GM13977 (cell line): Measurements from ENCODE around the gene CFAP54.

Experiments
- DNase-seq: peaks from one replicate; pipeline ENCODE4 v3.0.0; 2012; ENCODE audit warnings: low spot score
- CTCF ChIP-seq: IDR thresholded peaks from 2 replicates; pipeline ENCODE4 v1.5.1; 2012; ENCODE audit warnings: mild to moderate bottlenecking, control low read depth; ENCODE audit not compliant: insufficient read depth; ENCODE audit errors: extremely low read depth, missing control alignments
- in situ Hi-C: fragments of 300-500 bp; cut with MboI; formaldehyde crosslinking; loops from one replicate; pipeline ENCODE4 v1.12.0; 2022; ENCODE audit warnings: low sequenced_read_pairs, low pct_unique_long_range_greater_than_20kb, mixed read lengths, inconsistent platforms; ENCODE audit not compliant: unreplicated experiment

Gene CFAP54

GRCh38 chr12:96623656-96624217 lies 134.4 kb downstream of the CFAP54 start:
- no peak for TF ChIP-seq CTCF
- DNase-seq: no peak
- in situ Hi-C loops: no loop called here

- DNase-seq: no peak
- TF ChIP-seq CTCF: no peak
- in situ Hi-C loops: no loop called here
Observed at GRCh38 chr12:96635844-96636243, 146.5 kb downstream of the CFAP54 start.

GRCh38 chr12:96636895-96637294 lies 147.5 kb downstream of the CFAP54 start:
- no peak for DNase-seq
- in situ Hi-C loops: no loop called here
- no peak for TF ChIP-seq CTCF

GRCh38 chr12:96648923-96649322 lies 159.5 kb downstream of the CFAP54 start:
- TF ChIP-seq CTCF: no peak
- in situ Hi-C loops: no loop called here
- no peak for DNase-seq

- no peak for TF ChIP-seq CTCF
- no peak for DNase-seq
- in situ Hi-C loops: no loop called here
Observed at GRCh38 chr12:96652870-96653269, 163.5 kb downstream of the CFAP54 start.

- DNase-seq: no peak
- in situ Hi-C loops: no loop called here
- no peak for TF ChIP-seq CTCF
Observed at GRCh38 chr12:96658075-96658474, 168.7 kb downstream of the CFAP54 start.

GRCh38 chr12:96669786-96670185 lies 180.4 kb downstream of the CFAP54 start:
- no peak for TF ChIP-seq CTCF

More at GRCh38 chr12:96669786-96670185, 180.4 kb downstream of the CFAP54 start:
- in situ Hi-C loops: no loop called here
- DNase-seq: no peak
